ENCODE results near the gene SSH2.
"Not testable (repeated sequence)": the region's sequence is repeated elsewhere in the genome, so short reads cannot be mapped to it uniquely, and the experiment has no call there.

The SSH2 gene

GRCh38 chr17:29734640-29735039, 195.4 kb downstream of the SSH2 start:
- DNase-seq: peak; percentile 10

- DNase-seq: no peak
Measured at GRCh38 chr17:29733166-29733565, 196.9 kb downstream of the SSH2 start.

- no peak for DNase-seq
Measured at GRCh38 chr17:29732613-29733012, 197.4 kb downstream of the SSH2 start.

GRCh38 chr17:29732209-29732608, 197.8 kb downstream of the SSH2 start:
- no peak for DNase-seq

- no peak for DNase-seq
Measured at GRCh38 chr17:29731589-29731929, 198.5 kb downstream of the SSH2 start.

GRCh38 chr17:29728490-29728889, 201.5 kb downstream of the SSH2 start:
- DNase-seq: no peak

- DNase-seq: peak; percentile 31
Measured at GRCh38 chr17:29726715-29727252, 203.2 kb downstream of the SSH2 start.

- DNase-seq: not testable (repeated sequence)
Measured at GRCh38 chr17:29725408-29725807, 204.6 kb downstream of the SSH2 start.

GRCh38 chr17:29723278-29724047, 206.6 kb downstream of the SSH2 start:
- DNase-seq: no peak

- DNase-seq: peak; percentile 70
Measured at GRCh38 chr17:29722411-29723198, 207.4 kb downstream of the SSH2 start.

GRCh38 chr17:29720551-29720950, 209.5 kb downstream of the SSH2 start:
- DNase-seq: no peak

GRCh38 chr17:29719469-29719868, 210.6 kb downstream of the SSH2 start:
- no peak for DNase-seq

- DNase-seq: no peak
Measured at GRCh38 chr17:29718446-29719039, 211.5 kb downstream of the SSH2 start.

GRCh38 chr17:29717817-29718216, 212.2 kb downstream of the SSH2 start:
- no peak for DNase-seq

GRCh38 chr17:29716566-29716965, 213.5 kb downstream of the SSH2 start:
- DNase-seq: no peak

- no peak for DNase-seq
Measured at GRCh38 chr17:29715680-29716079, 214.3 kb downstream of the SSH2 start.

- no peak for DNase-seq
Measured at GRCh38 chr17:29714146-29714545, 215.9 kb downstream of the SSH2 start.

- no peak for DNase-seq
Measured at GRCh38 chr17:29713626-29714025, 216.4 kb downstream of the SSH2 start.

GRCh38 chr17:29711588-29712385, 218.2 kb downstream of the SSH2 start:
- peak; percentile 21 for DNase-seq

GRCh38 chr17:29710891-29711418, 219.1 kb downstream of the SSH2 start:
- peak; percentile 34 for DNase-seq

GRCh38 chr17:29710520-29710884, 219.5 kb downstream of the SSH2 start:
- DNase-seq: no peak

- no peak for DNase-seq
Measured at GRCh38 chr17:29709866-29710519, 220.0 kb downstream of the SSH2 start.

All from fibroblast of skin of abdomen (primary cell).